K562 (cell line): Measurements from ENCODE around the gene BAIAP3. TPM values are rescaled to one million over a fixed set of nuclear protein-coding genes. Genes with fewer than 3 reads are reported as not detected.

ENCODE experiments used
- CBX3 ChIP-seq, 2 experiments: IDR thresholded peaks; 1 replicate in 1 of 2; 2 replicates in 1 of 2; pipeline ENCODE4 v1.6.1; 2012; ENCODE audit warnings: inconsistent platforms in 2 of 2, low read length in 2 of 2, borderline replicate concordance in 1 of 2, control low read depth in 1 of 2
- COPS2 ChIP-seq: fragments of 450-650 bp; conservative IDR thresholded peaks from 2 replicates; pipeline ENCODE4 v1.6.1; 2016; ENCODE audit warnings: mild to moderate bottlenecking, moderate library complexity
- EZH2 ChIP-seq: IDR thresholded peaks from 2 replicates; pipeline ENCODE4 v1.6.1; 2012; ENCODE audit warnings: low read depth, mild to moderate bottlenecking, inconsistent platforms, low read length, borderline replicate concordance
- GATAD2A ChIP-seq: fragments of 450-650 bp; IDR thresholded peaks from 2 replicates; pipeline ENCODE4 v1.6.1; 2017
- HNRNPL ChIP-seq: fragments of 200-400 bp; formaldehyde crosslinking; IDR thresholded peaks from 2 replicates; pipeline ENCODE4 v1.6.1; 2017; ENCODE audit warnings: low read depth, mild to moderate bottlenecking, low read length
- NCOA4 ChIP-seq: fragments of 450-650 bp; IDR thresholded peaks from 2 replicates; pipeline ENCODE4 v1.6.1; 2018; ENCODE audit warnings: mild to moderate bottlenecking; ENCODE audit not compliant: partially characterized antibody
- RBM34 ChIP-seq: fragments of 200-400 bp; formaldehyde crosslinking; IDR thresholded peaks from 2 replicates; pipeline ENCODE4 v1.6.1; 2018; ENCODE audit warnings: low read length, borderline replicate concordance; ENCODE audit not compliant: insufficient read depth
- SMARCA4 ChIP-seq: fragments of 450-650 bp; IDR thresholded peaks from 2 replicates; pipeline ENCODE4 v1.6.1; 2016
- SMC3 ChIP-seq: conservative IDR thresholded peaks from 2 replicates; pipeline ENCODE4 v1.6.1; 2011; ENCODE audit warnings: low read depth, low read length, improper control_type of control experiment; ENCODE audit not compliant: insufficient read depth
- SRSF9 ChIP-seq: fragments of 200-400 bp; formaldehyde crosslinking; IDR thresholded peaks from 2 replicates; pipeline ENCODE4 v1.6.1; 2017; ENCODE audit warnings: low read depth, low read length, borderline replicate concordance
- TRIM24 ChIP-seq, 2 experiments: fragments of 450-650 bp; IDR thresholded peaks; 2 replicates each; pipeline ENCODE4 v1.6.1; 2016
- UBTF ChIP-seq, 2 experiments: IDR thresholded peaks; 2 replicates each; pipeline ENCODE4 v1.6.1; 2012; ENCODE audit warnings: improper control_type of control experiment in 2 of 2, low read depth in 2 of 2, low read length in 2 of 2, borderline replicate concordance in 1 of 2
- USF1 ChIP-seq: sonication (generic); formaldehyde crosslinking; IDR thresholded peaks from 2 replicates; pipeline ENCODE4 v1.9.0; 2022; ENCODE audit warnings: mild to moderate bottlenecking, missing genetic modification reagents
- ZNF699 ChIP-seq: fragments of 250-450 bp; sonication (Bioruptor Pico); IDR thresholded peaks from 2 replicates; pipeline ENCODE4 v1.8.0; 2021; ENCODE audit warnings: mild to moderate bottlenecking, moderate library complexity; ENCODE audit not compliant: insufficient replicate concordance
- ZNF79 ChIP-seq: fragments of 250-450 bp; sonication (Bioruptor Pico); IDR thresholded peaks from 2 replicates; pipeline ENCODE4 v1.4.0; 2020; ENCODE audit warnings: low read depth, mild to moderate bottlenecking, moderate library complexity
- ZSCAN32 ChIP-seq: fragments of 450-650 bp; formaldehyde crosslinking; IDR thresholded peaks from 2 replicates; pipeline ENCODE4 v1.4.0; 2020; ENCODE audit warnings: mild to moderate bottlenecking, moderate library complexity
- polyA plus RNA-seq, 8 experiments: library from polyadenylated mRNA; depleted of rRNA in 4 of 8; stranded (reverse) in 5 of 8; unstranded in 3 of 8; fragments of >200 nt; fragmentation: Nextera tagmentation in 2 of 8; fragmentation: Illumina TruSeq in 1 of 8; extraction: Ambion mirVana in 2 of 8; extraction: Trizol in 1 of 8; gene quantifications; 2 replicates each; pipeline versions ENCODE4 v1.2.1 to v1.2.3, GENCODE V29; 2011 to 2014; ENCODE audit warnings: inconsistent platforms in 1 of 8, missing spikeins in 1 of 8
- total RNA-seq, 7 experiments: library from RNA; depleted of rRNA in 6 of 7; stranded (reverse); fragments of >200 nt in 6 of 7; fragmentation: Illumina TruSeq in 2 of 7; extraction: Trizol in 2 of 7; gene quantifications; 2 replicates each; pipeline versions ENCODE4 v1.2.1 to v1.2.3, GENCODE V29; 2011 to 2021; ENCODE audit warnings: low replicate concordance in 1 of 7
- TF ChIP-seq, protein P1 (sequence below): fragments of 250-450 bp; sonication (Bioruptor Pico); IDR thresholded peaks from 2 replicates; pipeline ENCODE4 v1.8.0; 2022; ENCODE audit warnings: inconsistent platforms
- TF ChIP-seq, protein P2 (sequence below): sonication (generic); formaldehyde crosslinking; IDR thresholded peaks from 2 replicates; pipeline ENCODE4 v1.8.0; 2022; ENCODE audit warnings: missing genetic modification reagents, mild to moderate bottlenecking, borderline replicate concordance

Gene BAIAP3
- total and polyA plus RNA-seq, 9 of the 15 experiments (the other 6 are each of a cell fraction or from before 2014, with no cell fraction given) = 0.03 to 4.5 (median 0.57) TPM; not detected in 1

GRCh38 chr16:1293921-1294656 is 39.4 kb upstream of the BAIAP3 start (continued):
- peak; percentile 96 for TF ChIP-seq ZNF699
- no peak for TF ChIP-seq CBX3 (IDR thresholded peaks at IDR 0.05; ENCODE audit: borderline replicate concordance in 1 of 2, low read length in 2 of 2)
- TF ChIP-seq SRSF9 = no peak
- no peak for TF ChIP-seq RBM34
- peak; percentile 87 for TF ChIP-seq ZSCAN32 (CRISPR knock-in tag)
- TF ChIP-seq SMARCA4 = peak; percentile 25; the same call in 1 of the 2 replicates
- no peak for TF ChIP-seq EZH2
- no peak for TF ChIP-seq UBTF (IDR thresholded peaks at IDR 0.05; ENCODE audit: borderline replicate concordance in 1 of 2, low read depth in 2 of 2, low read length in 2 of 2)
- no peak for TF ChIP-seq SMC3
- TF ChIP-seq COPS2 = no peak
- no peak for TF ChIP-seq HNRNPL
- TF ChIP-seq, protein P1, sequence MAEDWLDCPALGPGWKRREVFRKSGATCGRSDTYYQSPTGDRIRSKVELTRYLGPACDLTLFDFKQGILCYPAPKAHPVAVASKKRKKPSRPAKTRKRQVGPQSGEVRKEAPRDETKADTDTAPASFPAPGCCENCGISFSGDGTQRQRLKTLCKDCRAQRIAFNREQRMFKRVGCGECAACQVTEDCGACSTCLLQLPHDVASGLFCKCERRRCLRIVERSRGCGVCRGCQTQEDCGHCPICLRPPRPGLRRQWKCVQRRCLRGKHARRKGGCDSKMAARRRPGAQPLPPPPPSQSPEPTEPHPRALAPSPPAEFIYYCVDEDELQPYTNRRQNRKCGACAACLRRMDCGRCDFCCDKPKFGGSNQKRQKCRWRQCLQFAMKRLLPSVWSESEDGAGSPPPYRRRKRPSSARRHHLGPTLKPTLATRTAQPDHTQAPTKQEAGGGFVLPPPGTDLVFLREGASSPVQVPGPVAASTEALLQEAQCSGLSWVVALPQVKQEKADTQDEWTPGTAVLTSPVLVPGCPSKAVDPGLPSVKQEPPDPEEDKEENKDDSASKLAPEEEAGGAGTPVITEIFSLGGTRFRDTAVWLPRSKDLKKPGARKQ (CRISPR knock-in tag) = peak; percentile 87
- TF ChIP-seq NCOA4 = no peak
- TF ChIP-seq, protein P2, sequence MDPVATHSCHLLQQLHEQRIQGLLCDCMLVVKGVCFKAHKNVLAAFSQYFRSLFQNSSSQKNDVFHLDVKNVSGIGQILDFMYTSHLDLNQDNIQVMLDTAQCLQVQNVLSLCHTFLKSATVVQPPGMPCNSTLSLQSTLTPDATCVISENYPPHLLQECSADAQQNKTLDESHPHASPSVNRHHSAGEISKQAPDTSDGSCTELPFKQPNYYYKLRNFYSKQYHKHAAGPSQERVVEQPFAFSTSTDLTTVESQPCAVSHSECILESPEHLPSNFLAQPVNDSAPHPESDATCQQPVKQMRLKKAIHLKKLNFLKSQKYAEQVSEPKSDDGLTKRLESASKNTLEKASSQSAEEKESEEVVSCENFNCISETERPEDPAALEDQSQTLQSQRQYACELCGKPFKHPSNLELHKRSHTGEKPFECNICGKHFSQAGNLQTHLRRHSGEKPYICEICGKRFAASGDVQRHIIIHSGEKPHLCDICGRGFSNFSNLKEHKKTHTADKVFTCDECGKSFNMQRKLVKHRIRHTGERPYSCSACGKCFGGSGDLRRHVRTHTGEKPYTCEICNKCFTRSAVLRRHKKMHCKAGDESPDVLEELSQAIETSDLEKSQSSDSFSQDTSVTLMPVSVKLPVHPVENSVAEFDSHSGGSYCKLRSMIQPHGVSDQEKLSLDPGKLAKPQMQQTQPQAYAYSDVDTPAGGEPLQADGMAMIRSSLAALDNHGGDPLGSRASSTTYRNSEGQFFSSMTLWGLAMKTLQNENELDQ = no peak
- TF ChIP-seq TRIM24 (IDR thresholded peaks at IDR 0.05) = no peak
- peak; percentile 96 for TF ChIP-seq ZNF79 (CRISPR knock-in tag)
- no peak for TF ChIP-seq USF1 (CRISPR knock-in tag)
- peak; percentile 96 for TF ChIP-seq GATAD2A
